ENCODE results near the gene ELL. TPM values are rescaled to one million over a fixed set of nuclear protein-coding genes. Genes with fewer than 3 reads are reported as not detected.
A peak's percentile ranks its signal among the peaks of the same experiment; 100 is the strongest.

Gene ELL
- total and polyA plus RNA-seq, 2 experiments from 2014 or later: 16.4 to 24.2 TPM

- Histone ChIP-seq H3K9me2 (ENCODE audit: insufficient read depth) (no peaks in the 10 kb centered on the region), H4K20me1 (ENCODE audit: insufficient read depth) (no peaks in the 10 kb centered on the region), H3K4me3 (no peak overlapping the region), H3K27ac (no peak overlapping the region), H3K9ac (no peak overlapping the region), H2AFZ (0 out of 2 replicates have a peak overlapping the region, but pooled peaks have one; percentile 19), H3K4me1 (ENCODE audit: insufficient read depth) (no peaks in the 10 kb centered on the region), H3K9me3 (ENCODE audit: low read depth) (no peaks in the 10 kb centered on the region), H3K27me3 (replicated peaks; ENCODE audit: insufficient read depth) (no peaks in the 10 kb centered on the region), H3F3A (ENCODE audit: insufficient read depth) (no peaks in the 10 kb centered on the region), H3K4me2 (ENCODE audit: unreplicated experiment) (no peak overlapping the region), H3K79me2 (ENCODE audit: insufficient read depth) (no peaks in the 10 kb centered on the region), H3K36me3 (ENCODE audit: low read depth) (no peaks in the 10 kb centered on the region)
- no peak for DNase-seq
- TF ChIP-seq EZH2phosphoT487 (IDR thresholded peaks at IDR 0.05; ENCODE audit: insufficient read depth, low read depth) (no peak), EZH2 (IDR thresholded peaks at IDR 0.05; ENCODE audit: insufficient read depth, poor library complexity, severe bottlenecking) (no peak)
- 70 to 74% methylated on average over 6 of the region's 6 CpGs for WGBS, 2 experiments (ENCODE audit: low coverage in 1 of 2, low lambda C conversion rate in 2 of 2, missing lambda C conversion rate in 2 of 2)
- in situ Hi-C loops (cut with MboI): no loop called here
Observed at GRCh38 chr19:18551631-18552030, 29.8 kb upstream of the ELL start.

- no peaks in the 10 kb centered on the region for H3K9me3 ChIP-seq (ENCODE audit: low read depth)
- peak overlapping the region; percentile 28; the same call in 1 of the 2 replicates for H3K27ac ChIP-seq
- peak overlapping the region; percentile 86 for H2AFZ ChIP-seq
- peaks cover 31% of the 10 kb centered on the region for H3K79me2 ChIP-seq (ENCODE audit: insufficient read depth)
- 4% methylated on average over 12 of the region's 12 CpGs for WGBS, 2 experiments (ENCODE audit: low coverage in 1 of 2, low lambda C conversion rate in 2 of 2, missing lambda C conversion rate in 2 of 2)
- no peaks in the 10 kb centered on the region; the same call in 1 of the 2 replicates for H3K36me3 ChIP-seq (ENCODE audit: low read depth)
- H3K4me3 ChIP-seq: peak overlapping the region; percentile 62
- in situ Hi-C loops (cut with MboI): no loop called here
- peak overlapping the region; percentile 72 for H3K4me2 ChIP-seq (ENCODE audit: unreplicated experiment)
- peak; percentile 90 for DNase-seq
- TF ChIP-seq EZH2 (IDR thresholded peaks at IDR 0.05; ENCODE audit: insufficient read depth, poor library complexity, severe bottlenecking): no peak
- no peak for TF ChIP-seq EZH2phosphoT487 (IDR thresholded peaks at IDR 0.05; ENCODE audit: insufficient read depth, low read depth)
- no peaks in the 10 kb centered on the region for H3K27me3 ChIP-seq (replicated peaks; ENCODE audit: insufficient read depth)
- H4K20me1 ChIP-seq (ENCODE audit: insufficient read depth): no peaks in the 10 kb centered on the region
- peaks cover 16% of the 10 kb centered on the region for H3K4me1 ChIP-seq (ENCODE audit: insufficient read depth)
- H3F3A ChIP-seq (ENCODE audit: insufficient read depth): 0 out of 2 replicates have a peak, but pooled peaks cover 8% of the 10 kb centered on the region
- H3K9me2 ChIP-seq (ENCODE audit: insufficient read depth): no peaks in the 10 kb centered on the region
- H3K9ac ChIP-seq: peak overlapping the region; percentile 45
Observed at GRCh38 chr19:18543814-18544475, 22.1 kb upstream of the ELL start.

GRCh38 chr19:18542941-18543813 lies 21.3 kb upstream of the ELL start, which contains the start of gene FKBP8:
Gene FKBP8, minus strand, starts transcription at chr19:18543573. Its CDS starts 1,603 bp downstream, at chr19:18541970.
- peak; percentile 96 for DNase-seq
- peak within 1 kb of the TSS; percentile 83 for H3K4me2 ChIP-seq (ENCODE audit: unreplicated experiment)
- no peaks in the 10 kb centered on the region; the same call in 1 of the 2 replicates for H3K36me3 ChIP-seq (ENCODE audit: low read depth)
- H4K20me1 ChIP-seq (ENCODE audit: insufficient read depth): no peaks in the 10 kb centered on the region
- H3K4me3 ChIP-seq: peak within 1 kb of the TSS; percentile 75
- WGBS, 2 experiments (ENCODE audit: low coverage in 1 of 2, low lambda C conversion rate in 2 of 2, missing lambda C conversion rate in 2 of 2): 0 to 2% methylated on average over 15 to 58 of the region's 86 CpGs
- in situ Hi-C loops (cut with MboI): no loop called here
- no peaks in the 10 kb centered on the region for H3K9me3 ChIP-seq (ENCODE audit: low read depth)
- no peaks in the 10 kb centered on the region for H3K27me3 ChIP-seq (replicated peaks; ENCODE audit: insufficient read depth)
- H3K79me2 ChIP-seq (ENCODE audit: insufficient read depth): peaks cover 33% of the 10 kb centered on the region
- no peaks in the 10 kb centered on the region for H3K9me2 ChIP-seq (ENCODE audit: insufficient read depth)
- peak within 1 kb of the TSS; percentile 86 for H2AFZ ChIP-seq
- no peak for TF ChIP-seq EZH2 (IDR thresholded peaks at IDR 0.05; ENCODE audit: insufficient read depth, poor library complexity, severe bottlenecking)
- no peak for TF ChIP-seq EZH2phosphoT487 (IDR thresholded peaks at IDR 0.05; ENCODE audit: insufficient read depth, low read depth)
- H3F3A ChIP-seq (ENCODE audit: insufficient read depth): 0 out of 2 replicates have a peak, but pooled peaks cover 8% of the 10 kb centered on the region
- peak within 1 kb of the TSS; percentile 88 for H3K9ac ChIP-seq
- peaks cover 16% of the 10 kb centered on the region for H3K4me1 ChIP-seq (ENCODE audit: insufficient read depth)
- H3K27ac ChIP-seq: peak within 1 kb of the TSS; percentile 61

All from GM23248 (cell line).